ENCODE measurements around the gene USP20.

GRCh38 chr9:129916707-129917106 is 81.4 kb downstream of the USP20 start:
- TF ChIP-seq, protein P1, sequence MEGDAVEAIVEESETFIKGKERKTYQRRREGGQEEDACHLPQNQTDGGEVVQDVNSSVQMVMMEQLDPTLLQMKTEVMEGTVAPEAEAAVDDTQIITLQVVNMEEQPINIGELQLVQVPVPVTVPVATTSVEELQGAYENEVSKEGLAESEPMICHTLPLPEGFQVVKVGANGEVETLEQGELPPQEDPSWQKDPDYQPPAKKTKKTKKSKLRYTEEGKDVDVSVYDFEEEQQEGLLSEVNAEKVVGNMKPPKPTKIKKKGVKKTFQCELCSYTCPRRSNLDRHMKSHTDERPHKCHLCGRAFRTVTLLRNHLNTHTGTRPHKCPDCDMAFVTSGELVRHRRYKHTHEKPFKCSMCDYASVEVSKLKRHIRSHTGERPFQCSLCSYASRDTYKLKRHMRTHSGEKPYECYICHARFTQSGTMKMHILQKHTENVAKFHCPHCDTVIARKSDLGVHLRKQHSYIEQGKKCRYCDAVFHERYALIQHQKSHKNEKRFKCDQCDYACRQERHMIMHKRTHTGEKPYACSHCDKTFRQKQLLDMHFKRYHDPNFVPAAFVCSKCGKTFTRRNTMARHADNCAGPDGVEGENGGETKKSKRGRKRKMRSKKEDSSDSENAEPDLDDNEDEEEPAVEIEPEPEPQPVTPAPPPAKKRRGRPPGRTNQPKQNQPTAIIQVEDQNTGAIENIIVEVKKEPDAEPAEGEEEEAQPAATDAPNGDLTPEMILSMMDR (IDR thresholded peaks at IDR 0.05): no peak
- TF ChIP-seq EP300 (IDR thresholded peaks at IDR 0.05): no peak
- TF ChIP-seq POLR2A (IDR thresholded peaks at IDR 0.05): no peak
- no peak for TF ChIP-seq POLR2AphosphoS5 (IDR thresholded peaks at IDR 0.05)

Data from upper lobe of left lung (tissue), 4 donors.